ENCODE measurements around the gene DVL1. TPM values are rescaled to one million over a fixed set of nuclear protein-coding genes. Genes with fewer than 3 reads are reported as not detected.

DVL1 gene
- total and polyA plus RNA-seq, 10 of the 15 experiments (the other 5 are each of a cell fraction or from before 2014, with no cell fraction given): 0.10 to 31.1 (median 4.6) TPM

GRCh38 chr1:1336446-1336845 is 12.8 kb downstream of the DVL1 start:
- H3K4me1 ChIP-seq (ENCODE audit: control insufficient read depth, insufficient read depth, low read length): no peaks in the 10 kb centered on the region
- intact Hi-C loops (cut with micrococcal nuclease; ENCODE audit: unreplicated experiment) (no loop called here), in situ Hi-C loops (cut with MboI) (no loop called here)
- no peak overlapping the region for H3K4me3 ChIP-seq
- ATAC-seq (no peak), DNase-seq (ENCODE audit: low read depth, low spot score) (no peak), FAIRE-seq (no peak)
- H2AFZ ChIP-seq (ENCODE audit: control insufficient read depth, low read depth, low read length): no peak overlapping the region
- H3K27me3 ChIP-seq (replicated peaks in 1 of 2; ENCODE audit: control insufficient read depth in 2 of 2, insufficient read depth in 2 of 2, low read length in 1 of 2): no peaks in the 10 kb centered on the region
- CTCF ChIA-PET: no interaction called here
- peaks cover 0 to 5% of the 10 kb centered on the region in 2 experiments for H3K36me3 ChIP-seq (ENCODE audit: control insufficient read depth in 2 of 2, insufficient read depth in 2 of 2, low read length in 1 of 2)
- no peak overlapping the region for H3K27ac ChIP-seq (ENCODE audit: control insufficient read depth, insufficient read depth)
- 93% methylated on average over 26 of the region's 26 CpGs for WGBS (ENCODE audit: insufficient coverage, insufficient replicate concordance, low lambda C conversion rate, missing lambda C conversion rate)
- BruUV-seq (replicated peaks): no TSS peak
- H3K79me2 ChIP-seq (ENCODE audit: control insufficient read depth, insufficient read depth, low read length): no peaks in the 10 kb centered on the region
- no peaks in the 10 kb centered on the region for H4K20me1 ChIP-seq (ENCODE audit: control insufficient read depth, insufficient read depth)
- no peak overlapping the region for H3K4me2 ChIP-seq (ENCODE audit: control insufficient read depth, insufficient read depth)
- H3K9me3 ChIP-seq (replicated peaks; ENCODE audit: control insufficient read depth, insufficient read depth, low read length): no peaks in the 10 kb centered on the region
- TF ChIP-seq RAD51 (IDR thresholded peaks at IDR 0.05) (no peak), SIX5 (IDR thresholded peaks at IDR 0.05; ENCODE audit: low read depth, low read length, severe bottlenecking) (no peak), WRNIP1 (IDR thresholded peaks at IDR 0.05; ENCODE audit: borderline replicate concordance, low read depth, low read length) (no peak)
- H3K9ac ChIP-seq (ENCODE audit: control insufficient read depth, insufficient read depth, low read length): no peak overlapping the region
- POLR2A ChIA-PET: no interaction called here
- RAD21 ChIA-PET (ENCODE audit: unreplicated experiment): no interaction called here
- SMC1A ChIA-PET (ENCODE audit: uncharacterized antibody, unreplicated experiment): no interaction called here

DNA sequence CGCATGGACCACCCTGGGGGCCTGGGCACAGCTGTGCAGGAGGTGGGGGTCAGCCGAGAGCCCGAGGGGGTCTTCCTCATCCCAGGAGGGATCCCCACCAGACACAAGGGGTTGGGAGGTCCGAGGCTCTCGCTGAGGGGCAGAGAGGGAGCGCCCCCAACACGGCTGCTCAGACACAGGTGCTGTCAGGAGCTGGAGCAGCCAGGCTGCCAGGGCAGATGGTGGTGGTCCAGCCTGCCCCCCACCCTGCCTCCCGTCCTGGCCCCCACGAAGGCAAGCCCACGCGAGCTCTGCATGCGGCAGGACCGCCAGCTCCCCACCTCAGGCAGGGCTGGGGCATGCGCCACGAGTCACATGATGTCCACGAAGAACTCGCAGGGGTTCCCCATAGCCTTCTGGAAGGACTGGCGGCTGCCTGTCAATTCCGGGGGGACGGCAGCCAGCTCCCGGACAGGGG is 13.4 kb downstream of the DVL1 start:
- POLR2A ChIA-PET: no interaction called here
- TF ChIP-seq SMC3 (IDR thresholded peaks at IDR 0.05; ENCODE audit: borderline replicate concordance, low read length) (no peak), YY1 (IDR thresholded peaks at IDR 0.05; ENCODE audit: low read depth, low read length) (no peak), STAT3 (IDR thresholded peaks at IDR 0.05; ENCODE audit: low read depth, low read length) (no peak), CREB1 (IDR thresholded peaks at IDR 0.05; ENCODE audit: low read depth) (no peak), USF2 (IDR thresholded peaks at IDR 0.05; ENCODE audit: borderline replicate concordance, low read depth, low read length) (no peak), RUNX3 (IDR thresholded peaks at IDR 0.05; ENCODE audit: low read length) (no peak), MXI1 (IDR thresholded peaks at IDR 0.05; ENCODE audit: low read depth, low read length) (no peak), PAX5 (IDR thresholded peaks at IDR 0.05; ENCODE audit: borderline replicate concordance, low read depth, low read length) (no peak), KLF5 (IDR thresholded peaks at IDR 0.05; ENCODE audit: partially characterized antibody) (no peak), IKZF1 (conservative IDR thresholded peaks at IDR 0.05) (no peak)
- TF ChIP-seq, protein P1, sequence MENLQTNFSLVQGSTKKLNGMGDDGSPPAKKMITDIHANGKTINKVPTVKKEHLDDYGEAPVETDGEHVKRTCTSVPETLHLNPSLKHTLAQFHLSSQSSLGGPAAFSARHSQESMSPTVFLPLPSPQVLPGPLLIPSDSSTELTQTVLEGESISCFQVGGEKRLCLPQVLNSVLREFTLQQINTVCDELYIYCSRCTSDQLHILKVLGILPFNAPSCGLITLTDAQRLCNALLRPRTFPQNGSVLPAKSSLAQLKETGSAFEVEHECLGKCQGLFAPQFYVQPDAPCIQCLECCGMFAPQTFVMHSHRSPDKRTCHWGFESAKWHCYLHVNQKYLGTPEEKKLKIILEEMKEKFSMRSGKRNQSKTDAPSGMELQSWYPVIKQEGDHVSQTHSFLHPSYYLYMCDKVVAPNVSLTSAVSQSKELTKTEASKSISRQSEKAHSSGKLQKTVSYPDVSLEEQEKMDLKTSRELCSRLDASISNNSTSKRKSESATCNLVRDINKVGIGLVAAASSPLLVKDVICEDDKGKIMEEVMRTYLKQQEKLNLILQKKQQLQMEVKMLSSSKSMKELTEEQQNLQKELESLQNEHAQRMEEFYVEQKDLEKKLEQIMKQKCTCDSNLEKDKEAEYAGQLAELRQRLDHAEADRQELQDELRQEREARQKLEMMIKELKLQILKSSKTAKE (IDR thresholded peaks at IDR 0.05; ENCODE audit: low read depth, poor library complexity, severe bottlenecking): no peak
- TF ChIP-seq, protein P2, sequence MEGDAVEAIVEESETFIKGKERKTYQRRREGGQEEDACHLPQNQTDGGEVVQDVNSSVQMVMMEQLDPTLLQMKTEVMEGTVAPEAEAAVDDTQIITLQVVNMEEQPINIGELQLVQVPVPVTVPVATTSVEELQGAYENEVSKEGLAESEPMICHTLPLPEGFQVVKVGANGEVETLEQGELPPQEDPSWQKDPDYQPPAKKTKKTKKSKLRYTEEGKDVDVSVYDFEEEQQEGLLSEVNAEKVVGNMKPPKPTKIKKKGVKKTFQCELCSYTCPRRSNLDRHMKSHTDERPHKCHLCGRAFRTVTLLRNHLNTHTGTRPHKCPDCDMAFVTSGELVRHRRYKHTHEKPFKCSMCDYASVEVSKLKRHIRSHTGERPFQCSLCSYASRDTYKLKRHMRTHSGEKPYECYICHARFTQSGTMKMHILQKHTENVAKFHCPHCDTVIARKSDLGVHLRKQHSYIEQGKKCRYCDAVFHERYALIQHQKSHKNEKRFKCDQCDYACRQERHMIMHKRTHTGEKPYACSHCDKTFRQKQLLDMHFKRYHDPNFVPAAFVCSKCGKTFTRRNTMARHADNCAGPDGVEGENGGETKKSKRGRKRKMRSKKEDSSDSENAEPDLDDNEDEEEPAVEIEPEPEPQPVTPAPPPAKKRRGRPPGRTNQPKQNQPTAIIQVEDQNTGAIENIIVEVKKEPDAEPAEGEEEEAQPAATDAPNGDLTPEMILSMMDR (IDR thresholded peaks at IDR 0.05 in 2 of 3, conservative IDR thresholded peaks at IDR 0.05 in 1 of 3; ENCODE audit: control insufficient read depth in 2 of 3, extremely low read depth in 1 of 3, insufficient read depth in 1 of 3, low read depth in 3 of 3, low read length in 3 of 3): no peak

More for the DNA sequence above, 13.4 kb downstream of the DVL1 start:
- ChIA-PET CTCF (no interaction called here), SMC1A (ENCODE audit: uncharacterized antibody, unreplicated experiment) (no interaction called here), RAD21 (ENCODE audit: unreplicated experiment) (no interaction called here)
- Histone ChIP-seq H3K9me3 (replicated peaks; ENCODE audit: control insufficient read depth, insufficient read depth, low read length) (no peaks in the 10 kb centered on the region), H3K4me2 (ENCODE audit: control insufficient read depth, insufficient read depth) (no peak overlapping the region), H3K4me3 (no peak overlapping the region), H3K27ac (ENCODE audit: control insufficient read depth, insufficient read depth) (no peak overlapping the region), H3K9ac (ENCODE audit: control insufficient read depth, insufficient read depth, low read length) (no peak overlapping the region), H3K79me2 (ENCODE audit: control insufficient read depth, insufficient read depth, low read length) (no peaks in the 10 kb centered on the region), H3K27me3 (replicated peaks in 1 of 2; ENCODE audit: control insufficient read depth in 2 of 2, insufficient read depth in 2 of 2, low read length in 1 of 2) (no peaks in the 10 kb centered on the region), H3K36me3 (ENCODE audit: control insufficient read depth in 2 of 2, insufficient read depth in 2 of 2, low read length in 1 of 2) (peaks cover 0 to 3% of the 10 kb centered on the region in 2 experiments; a peak in 3 of 4 replicates), H4K20me1 (ENCODE audit: control insufficient read depth, insufficient read depth) (no peaks in the 10 kb centered on the region), H2AFZ (ENCODE audit: control insufficient read depth, low read depth, low read length) (no peak overlapping the region), H3K4me1 (ENCODE audit: control insufficient read depth, insufficient read depth, low read length) (no peaks in the 10 kb centered on the region)
- DNase-seq (ENCODE audit: low read depth, low spot score) (no peak), FAIRE-seq (no peak), ATAC-seq (no peak)
- in situ Hi-C loops (cut with MboI): no loop called here
- intact Hi-C loops (cut with micrococcal nuclease; ENCODE audit: unreplicated experiment): no loop called here
- WGBS (ENCODE audit: insufficient coverage, insufficient replicate concordance, low lambda C conversion rate, missing lambda C conversion rate): 93% methylated on average over 13 of the region's 21 CpGs
- BruUV-seq (replicated peaks): no TSS peak
